ENCODE data around the gene ARHGAP21.

ARHGAP21 gene

DNA sequence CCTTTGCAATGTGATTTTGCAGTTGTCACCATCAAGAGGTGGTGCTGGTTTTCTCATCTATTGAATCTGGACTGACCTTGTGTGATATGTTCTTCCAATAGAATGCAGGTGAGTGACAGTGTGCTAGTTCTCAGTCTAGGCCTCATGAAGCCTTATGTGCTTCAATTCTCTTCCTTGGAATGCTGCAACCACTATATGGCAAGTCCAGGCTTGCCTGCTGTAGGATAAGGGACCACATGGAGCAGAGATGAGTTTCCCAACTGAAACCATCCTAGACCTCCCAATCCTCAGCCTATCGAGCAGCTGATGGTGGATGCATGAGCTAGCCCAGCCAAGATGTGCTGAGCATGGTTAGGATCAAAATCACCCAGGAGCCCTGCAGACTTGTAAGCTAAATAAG is 32.6 kb upstream of the ARHGAP21 start:
- DNase-seq (ENCODE audit: low spot score): peak; percentile 12
- TF ChIP-seq, protein P1, sequence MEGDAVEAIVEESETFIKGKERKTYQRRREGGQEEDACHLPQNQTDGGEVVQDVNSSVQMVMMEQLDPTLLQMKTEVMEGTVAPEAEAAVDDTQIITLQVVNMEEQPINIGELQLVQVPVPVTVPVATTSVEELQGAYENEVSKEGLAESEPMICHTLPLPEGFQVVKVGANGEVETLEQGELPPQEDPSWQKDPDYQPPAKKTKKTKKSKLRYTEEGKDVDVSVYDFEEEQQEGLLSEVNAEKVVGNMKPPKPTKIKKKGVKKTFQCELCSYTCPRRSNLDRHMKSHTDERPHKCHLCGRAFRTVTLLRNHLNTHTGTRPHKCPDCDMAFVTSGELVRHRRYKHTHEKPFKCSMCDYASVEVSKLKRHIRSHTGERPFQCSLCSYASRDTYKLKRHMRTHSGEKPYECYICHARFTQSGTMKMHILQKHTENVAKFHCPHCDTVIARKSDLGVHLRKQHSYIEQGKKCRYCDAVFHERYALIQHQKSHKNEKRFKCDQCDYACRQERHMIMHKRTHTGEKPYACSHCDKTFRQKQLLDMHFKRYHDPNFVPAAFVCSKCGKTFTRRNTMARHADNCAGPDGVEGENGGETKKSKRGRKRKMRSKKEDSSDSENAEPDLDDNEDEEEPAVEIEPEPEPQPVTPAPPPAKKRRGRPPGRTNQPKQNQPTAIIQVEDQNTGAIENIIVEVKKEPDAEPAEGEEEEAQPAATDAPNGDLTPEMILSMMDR (conservative IDR thresholded peaks at IDR 0.05; ENCODE audit: low read depth): no peak
- POLR2A ChIA-PET (ENCODE audit: low non-redundant PET): no interaction called here
- no peak overlapping the region for H3K27ac ChIP-seq
- CTCF ChIA-PET: no interaction called here

DNA sequence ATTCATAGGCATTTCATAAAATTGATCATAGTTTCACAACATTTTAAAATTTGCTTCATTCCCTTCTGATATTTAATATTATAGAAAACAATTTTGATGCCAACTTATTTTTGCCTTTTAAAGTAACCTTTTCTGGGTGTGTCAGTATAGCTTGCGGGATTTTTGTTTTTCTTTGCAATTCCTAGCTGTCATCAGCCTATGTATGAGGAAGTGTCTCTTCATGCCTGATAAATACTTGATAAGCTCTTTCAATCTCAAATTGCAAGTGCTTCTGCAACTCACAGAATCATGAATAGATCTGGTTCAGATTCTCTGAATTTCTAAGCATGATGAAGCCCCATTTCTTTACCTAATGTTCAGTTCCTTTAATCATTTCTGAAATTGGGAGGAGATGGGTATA is 28.0 kb upstream of the ARHGAP21 start:
- no peak for DNase-seq (ENCODE audit: low spot score)
- ChIA-PET POLR2A (ENCODE audit: low non-redundant PET) (no interaction called here), CTCF (no interaction called here)
- TF ChIP-seq, protein P1 (conservative IDR thresholded peaks at IDR 0.05; ENCODE audit: low read depth): no peak
- no peak overlapping the region for H3K27ac ChIP-seq

DNA sequence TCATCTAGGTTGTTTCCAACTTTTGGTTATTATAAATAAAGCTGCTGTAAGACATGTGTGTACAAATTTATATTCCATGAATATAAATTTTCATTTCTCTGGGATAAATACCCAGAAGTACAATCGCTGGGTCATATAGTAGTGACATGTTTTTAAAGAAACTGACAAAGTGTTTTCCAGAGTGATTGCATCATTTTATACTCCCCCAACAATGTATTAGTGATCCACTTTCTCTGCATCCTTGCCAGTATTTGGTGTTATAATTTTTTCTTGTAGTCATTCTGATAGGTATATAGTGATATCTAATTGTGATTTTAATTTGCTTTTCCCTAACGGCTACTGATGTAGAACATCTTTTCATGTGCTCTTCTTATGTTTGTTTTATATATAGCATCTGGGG is 27.0 kb upstream of the ARHGAP21 start:
- TF ChIP-seq, protein P1 (conservative IDR thresholded peaks at IDR 0.05; ENCODE audit: low read depth): no peak
- CTCF ChIA-PET: interaction anchor here (0.6 kb wide), 1 partner anchor 128 kb away, joined by 4 read pairs; no protein-coding TSS in a partner anchor
- POLR2A ChIA-PET (ENCODE audit: low non-redundant PET): no interaction called here
- H3K27ac ChIP-seq: no peak overlapping the region
- DNase-seq (ENCODE audit: low spot score): no peak

DNA sequence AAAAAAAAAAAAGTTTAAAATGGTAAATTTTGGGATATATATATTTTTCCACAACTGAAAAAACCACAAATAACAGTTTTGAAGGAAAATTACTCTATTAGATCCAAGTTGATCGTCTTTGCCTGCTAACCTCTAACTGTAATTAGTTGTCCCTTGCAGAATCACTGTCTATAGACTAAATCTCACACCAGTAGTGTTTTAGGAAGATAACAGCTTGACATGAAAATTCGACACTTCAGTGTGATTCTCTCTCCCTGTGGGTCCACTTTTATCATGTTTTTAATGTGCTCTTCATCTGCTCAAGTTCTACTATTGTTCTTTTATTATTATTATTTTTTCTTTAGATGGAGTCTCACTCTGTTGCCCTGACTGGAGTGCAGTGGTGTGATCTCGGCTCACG is 24.5 kb upstream of the ARHGAP21 start:
- CTCF ChIA-PET: interaction anchor here (0.6 kb wide), 1 partner anchor 95 kb away, joined by 4 read pairs; no protein-coding TSS in a partner anchor
- no peak for DNase-seq (ENCODE audit: low spot score)
- H3K27ac ChIP-seq: no peak overlapping the region
- POLR2A ChIA-PET (ENCODE audit: low non-redundant PET): no interaction called here
- TF ChIP-seq, protein P1 (conservative IDR thresholded peaks at IDR 0.05; ENCODE audit: low read depth): no peak

DNA sequence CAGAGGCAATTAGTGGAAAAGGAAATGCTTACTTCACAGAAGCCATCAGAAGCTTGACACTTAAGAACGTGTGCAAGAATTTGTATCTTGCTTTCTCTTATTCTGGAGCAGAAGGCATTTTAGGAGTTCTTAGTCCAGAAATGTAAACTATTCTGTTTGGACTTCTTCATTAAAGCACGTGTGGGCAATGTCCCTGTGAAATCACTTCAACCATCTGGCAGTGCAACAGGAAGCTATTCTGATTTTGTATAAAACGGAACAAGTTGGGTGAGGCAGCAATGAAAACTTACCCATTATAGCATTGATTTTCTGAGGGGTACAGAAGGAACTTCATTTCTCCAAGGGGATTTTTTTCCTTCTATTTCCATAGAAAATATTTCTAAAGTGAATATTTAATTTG is 21.3 kb upstream of the ARHGAP21 start:
- H3K27ac ChIP-seq: no peak overlapping the region
- no peak for DNase-seq (ENCODE audit: low spot score)
- TF ChIP-seq, protein P1 (conservative IDR thresholded peaks at IDR 0.05; ENCODE audit: low read depth): no peak
- ChIA-PET CTCF (interaction anchor here (0.5 kb wide), 1 partner anchor 39 kb away, joined by 3 read pairs; no protein-coding TSS in a partner anchor), POLR2A (ENCODE audit: low non-redundant PET) (no interaction called here)

DNA sequence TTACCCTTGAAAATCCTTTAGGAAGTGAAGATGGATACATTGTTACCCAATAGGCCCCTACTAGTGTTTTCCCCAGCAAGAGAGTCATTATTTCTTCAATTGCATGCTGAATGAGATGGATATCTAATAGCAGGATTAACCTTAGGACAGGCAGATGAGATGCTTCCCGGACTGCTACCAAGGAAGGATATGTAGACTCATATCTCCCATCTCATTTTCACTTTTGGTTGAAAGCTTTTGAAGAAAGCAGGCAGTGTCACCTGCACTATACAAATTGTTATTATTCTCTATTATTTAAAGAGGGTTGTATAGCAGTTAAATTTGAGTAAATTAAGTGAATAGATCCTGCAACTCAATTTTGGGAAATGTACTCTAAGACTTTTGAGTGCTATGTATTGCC is 17.0 kb upstream of the ARHGAP21 start:
- no peak for DNase-seq (ENCODE audit: low spot score)
- H3K27ac ChIP-seq: no peak overlapping the region
- CTCF ChIA-PET: no interaction called here
- TF ChIP-seq, protein P1 (conservative IDR thresholded peaks at IDR 0.05; ENCODE audit: low read depth): no peak
- POLR2A ChIA-PET (ENCODE audit: low non-redundant PET): no interaction called here

DNA sequence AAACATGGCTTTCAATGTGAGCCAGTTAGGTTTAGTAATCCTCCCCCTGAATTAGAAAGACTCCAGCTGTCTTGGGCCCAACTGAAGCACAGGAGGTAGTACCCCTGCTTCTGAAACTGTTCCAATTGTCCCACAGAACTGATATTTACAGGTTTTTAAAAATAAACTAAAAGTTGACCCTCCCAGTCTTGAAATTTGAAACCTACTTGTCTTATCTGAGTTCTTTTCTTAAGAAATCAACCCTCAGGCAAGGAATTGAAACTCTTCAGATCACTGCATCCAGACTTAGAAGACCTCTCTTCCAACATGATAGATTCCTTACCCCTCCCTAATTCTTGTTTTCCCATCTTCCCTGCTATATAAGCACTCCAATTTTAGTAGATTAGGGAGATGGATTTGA is 13.3 kb upstream of the ARHGAP21 start:
- ChIA-PET POLR2A (ENCODE audit: low non-redundant PET) (no interaction called here), CTCF (interaction anchor here (0.7 kb wide), 1 partner anchor 965 kb away, joined by 3 read pairs; no protein-coding TSS in a partner anchor)
- no peak for DNase-seq (ENCODE audit: low spot score)
- TF ChIP-seq, protein P1 (conservative IDR thresholded peaks at IDR 0.05; ENCODE audit: low read depth): no peak
- no peak overlapping the region for H3K27ac ChIP-seq

Measured in RWPE1 (cell line).